HepG2 (cell line): ENCODE results near the gene SPCS1. TPM values are rescaled to one million over a fixed set of nuclear protein-coding genes. Genes with fewer than 3 reads are reported as not detected.

ENCODE experiments used
- ARID2 ChIP-seq: sonication (generic); formaldehyde crosslinking; IDR thresholded peaks from 2 replicates; pipeline ENCODE4 v1.8.1; 2022; ENCODE audit warnings: mild to moderate bottlenecking, missing genetic modification reagents, borderline replicate concordance
- ARNT ChIP-seq: fragments of 450-650 bp; IDR thresholded peaks from 2 replicates; pipeline ENCODE4 v1.6.1; 2017
- DDIT3 ChIP-seq: sonication (generic); formaldehyde crosslinking; IDR thresholded peaks from 2 replicates; pipeline ENCODE4 v1.4.0; 2020; ENCODE audit warnings: mild to moderate bottlenecking, missing genetic modification reagents
- DNMT3B ChIP-seq: conservative IDR thresholded peaks from 2 replicates; pipeline ENCODE4 v1.6.1; 2016; ENCODE audit warnings: missing biosample characterization, control low read depth
- HHEX ChIP-seq: IDR thresholded peaks from 2 replicates; pipeline ENCODE4 v1.6.1; 2016; ENCODE audit warnings: control low read depth
- KDM5B ChIP-seq: sonication (generic); formaldehyde crosslinking; IDR thresholded peaks from 2 replicates; pipeline ENCODE4 v1.4.0; 2020; ENCODE audit warnings: missing genetic modification reagents, mild to moderate bottlenecking, borderline replicate concordance
- MIER3 ChIP-seq: IDR thresholded peaks from 2 replicates; pipeline ENCODE4 v1.6.1; 2016; ENCODE audit warnings: missing compliant biosample characterization, borderline replicate concordance
- NR3C1 ChIP-seq: sonication (generic); formaldehyde crosslinking; IDR thresholded peaks from 2 replicates; pipeline ENCODE4 v1.4.0; 2020; ENCODE audit warnings: missing genetic modification reagents
- RCOR2 ChIP-seq: IDR thresholded peaks from 2 replicates; pipeline ENCODE4 v1.6.1; 2016; ENCODE audit warnings: missing biosample characterization, missing genetic modification reagents
- TARDBP ChIP-seq: sonication (generic); formaldehyde crosslinking; IDR thresholded peaks from 2 replicates; pipeline ENCODE4 v1.8.0; 2022; ENCODE audit warnings: mild to moderate bottlenecking, missing genetic modification reagents
- TBX3 ChIP-seq: fragments of 450-650 bp; IDR thresholded peaks from 2 replicates; pipeline ENCODE4 v1.6.1; 2017; ENCODE audit warnings: antibody characterized with exemption, mild to moderate bottlenecking, inconsistent platforms, borderline replicate concordance
- TIGD3 ChIP-seq: sonication (generic); formaldehyde crosslinking; IDR thresholded peaks from 2 replicates; pipeline ENCODE4 v1.5.1; 2020; ENCODE audit warnings: mild to moderate bottlenecking, missing genetic modification reagents, borderline replicate concordance
- TOPORS ChIP-seq: sonication (generic); formaldehyde crosslinking; IDR thresholded peaks from 2 replicates; pipeline ENCODE4 v1.8.0; 2023; ENCODE audit warnings: mild to moderate bottlenecking, missing genetic modification reagents
- ZFYVE20 ChIP-seq: sonication (generic); formaldehyde crosslinking; IDR thresholded peaks from 2 replicates; pipeline ENCODE4 v1.8.0; 2023; ENCODE audit warnings: low read depth, mild to moderate bottlenecking, moderate library complexity, missing genetic modification reagents, borderline replicate concordance
- ZNF280D ChIP-seq: sonication (generic); formaldehyde crosslinking; IDR thresholded peaks from 2 replicates; pipeline ENCODE4 v1.5.1; 2020; ENCODE audit warnings: mild to moderate bottlenecking, missing genetic modification reagents
- ZNF296 ChIP-seq: sonication (generic); formaldehyde crosslinking; conservative IDR thresholded peaks from 2 replicates; pipeline ENCODE4 v1.5.0; 2020; ENCODE audit warnings: mild to moderate bottlenecking, missing genetic modification reagents
- ZNF468 ChIP-seq: sonication (generic); formaldehyde crosslinking; IDR thresholded peaks from 2 replicates; pipeline ENCODE4 v1.8.0; 2022; ENCODE audit warnings: mild to moderate bottlenecking, moderate library complexity, missing genetic modification reagents
- ZNF7 ChIP-seq: IDR thresholded peaks from 2 replicates; pipeline ENCODE4 v1.6.1; 2016; ENCODE audit warnings: missing biosample characterization, missing genetic modification reagents
- ZNF713 ChIP-seq: sonication (generic); formaldehyde crosslinking; IDR thresholded peaks from 2 replicates; pipeline ENCODE4 v1.4.0; 2020; ENCODE audit warnings: mild to moderate bottlenecking, missing genetic modification reagents
- ZNF850 ChIP-seq: sonication (generic); formaldehyde crosslinking; conservative IDR thresholded peaks from 2 replicates; pipeline ENCODE4 v1.9.0; 2021; ENCODE audit warnings: mild to moderate bottlenecking, missing genetic modification reagents
- ZXDC ChIP-seq: sonication (generic); formaldehyde crosslinking; IDR thresholded peaks from 2 replicates; pipeline ENCODE4 v1.5.0; 2020; ENCODE audit warnings: mild to moderate bottlenecking, missing genetic modification reagents
- polyA plus RNA-seq, 8 experiments: library from polyadenylated mRNA; depleted of rRNA in 3 of 8; stranded (reverse) in 7 of 8; unstranded in 1 of 8; fragments of >200 nt; fragmentation: Illumina TruSeq in 4 of 8; extraction: Trizol in 4 of 8; gene quantifications; 2 replicates each; pipeline versions ENCODE4 v1.2.1 to v1.2.3, GENCODE V29; 2011 to 2016; ENCODE audit warnings: low read depth in 4 of 8, missing spikeins in 1 of 8, mixed read lengths in 1 of 8; ENCODE audit not compliant: insufficient read depth in 1 of 8
- total RNA-seq, 5 experiments: library from RNA; depleted of rRNA; stranded (reverse); fragments of >200 nt; fragmentation: Illumina TruSeq; extraction: Trizol; gene quantifications; 2 replicates each; pipeline ENCODE4 v1.2.3, GENCODE V29; 2016; ENCODE audit warnings: low read depth in 1 of 5

Gene SPCS1
- total and polyA plus RNA-seq, 2 of the 13 experiments (the other 11 are each of a cell fraction or from before 2014, with no cell fraction given) = 84.6 to 120 TPM

GRCh38 chr3:52685709-52686691, 19.9 kb upstream of the SPCS1 start, which contains the start of the genes GNL3 and PBRM1 (continued):
- TF ChIP-seq HHEX (CRISPR knock-in tag) (no peak), TOPORS (CRISPR knock-in tag) (peak; percentile 91), ZNF468 (peak; percentile 87; the same call in 1 of the 2 replicates), DDIT3 (CRISPR knock-in tag) (no peak), TIGD3 (peak; percentile 67; the same call in 1 of the 2 replicates), ZNF850 (CRISPR knock-in tag) (peak; percentile 70; the same call in 1 of the 2 replicates), ZFYVE20 (CRISPR knock-in tag) (no peak), MIER3 (peak; percentile 79), ZNF713 (no peak), RCOR2 (CRISPR knock-in tag) (0 out of 2 replicates have a peak, but pooled peaks have one; percentile 28), DNMT3B (CRISPR knock-in tag) (no peak; the same call in 1 of the 2 replicates), ZXDC (CRISPR knock-in tag) (no peak; the same call in 1 of the 2 replicates), ZNF296 (CRISPR knock-in tag) (no peak; the same call in 1 of the 2 replicates), TBX3 (0 out of 2 replicates have a peak, but pooled peaks have one; percentile 26), NR3C1 (CRISPR knock-in tag) (no peak), KDM5B (CRISPR knock-in tag) (peak; percentile 97), ARID2 (CRISPR knock-in tag) (peak; percentile 72; the same call in 1 of the 2 replicates), TARDBP (CRISPR knock-in tag) (peak; percentile 96), ZNF280D (CRISPR knock-in tag) (peak; percentile 61; the same call in 1 of the 2 replicates), ARNT (no peak), ZNF7 (CRISPR knock-in tag) (no peak; the same call in 1 of the 2 replicates)
